Measurements from ENCODE around the gene P2RX7.

P2RX7 gene

GRCh38 chr12:121236776-121237175 is 104.1 kb downstream of the P2RX7 start:
- DNase-seq = no peak

GRCh38 chr12:121237415-121237814 is 104.7 kb downstream of the P2RX7 start:
- no peak for DNase-seq
